GM20000 (cell line): ENCODE data around the gene EPN1.

Source experiments
- DNase-seq: peaks from one replicate; pipeline ENCODE4 v3.0.0; 2012; ENCODE audit warnings: low spot score
- CTCF ChIP-seq: IDR thresholded peaks from 2 replicates; pipeline ENCODE4 v1.5.1; 2012; ENCODE audit warnings: mild to moderate bottlenecking, control low read depth; ENCODE audit errors: extremely low read depth, missing control alignments

The EPN1 gene

GRCh38 chr19:55675661-55676354 is 782 bp downstream of the EPN1 start:
- no peak for TF ChIP-seq CTCF
- DNase-seq = no peak

GRCh38 chr19:55676383-55676782 is 1.4 kb downstream of the EPN1 start:
- no peak for DNase-seq
- TF ChIP-seq CTCF = no peak

- no peak for TF ChIP-seq CTCF
- no peak for DNase-seq
Observed at GRCh38 chr19:55676889-55677505, 2.0 kb downstream of the EPN1 start.

- DNase-seq = no peak
- no peak for TF ChIP-seq CTCF
Observed at GRCh38 chr19:55677572-55678028, 2.6 kb downstream of the EPN1 start.

GRCh38 chr19:55678121-55678671 is 3.2 kb downstream of the EPN1 start:
- no peak for TF ChIP-seq CTCF
- peak; percentile 88 for DNase-seq

- DNase-seq = no peak
- TF ChIP-seq CTCF = no peak
Observed at GRCh38 chr19:55679343-55680257, 4.6 kb downstream of the EPN1 start.
